ENCODE results near the gene CENPO. TPM values are rescaled to one million over a fixed set of nuclear protein-coding genes. Genes with fewer than 3 reads are reported as not detected.
"Not testable (repeated sequence)": the region's sequence is repeated elsewhere in the genome, so short reads cannot be mapped to it uniquely, and the experiment has no call there.

The CENPO gene
- total and polyA plus RNA-seq, 9 donors = 11.7 to 22.2 (median 17.7) TPM

GRCh38 chr2:24783641-24784040 is 9.6 kb upstream of the CENPO start:
- H3K36me3 ChIP-seq (ENCODE audit: control insufficient read depth, insufficient read depth, low read length) = no peaks in the 10 kb centered on the region
- no peak overlapping the region for H3K4me3 ChIP-seq (ENCODE audit: low read length)
- no CpG with 5 or more reads among the region's 3 CpGs for WGBS (ENCODE audit: insufficient coverage)
- no peak for DNase-seq
- no peak overlapping the region for H3K27ac ChIP-seq (ENCODE audit: low read length)
- H3K27me3 ChIP-seq (ENCODE audit: control insufficient read depth, insufficient read depth, low read length) = no peaks in the 10 kb centered on the region
- H3K9me3 ChIP-seq (replicated peaks; ENCODE audit: control insufficient read depth, low read depth, low read length) = no peaks in the 10 kb centered on the region
- H3K4me1 ChIP-seq (ENCODE audit: control insufficient read depth, insufficient read depth, low read length) = peaks cover 6% of the 10 kb centered on the region

- Histone ChIP-seq H3K27me3 (ENCODE audit: control insufficient read depth, insufficient read depth, low read length) (no peaks in the 10 kb centered on the region), H3K4me1 (ENCODE audit: control insufficient read depth, insufficient read depth, low read length) (peaks cover 6% of the 10 kb centered on the region), H3K9me3 (replicated peaks; ENCODE audit: control insufficient read depth, low read depth, low read length) (no peaks in the 10 kb centered on the region), H3K27ac (ENCODE audit: low read length) (no peak overlapping the region), H3K36me3 (ENCODE audit: control insufficient read depth, insufficient read depth, low read length) (peaks cover 13% of the 10 kb centered on the region), H3K4me3 (ENCODE audit: low read length) (no peak overlapping the region)
- peak; percentile 43 for DNase-seq
- 69% methylated on average over 6 of the region's 6 CpGs for WGBS (ENCODE audit: insufficient coverage)
Observed at GRCh38 chr2:24785671-24786321, 7.4 kb upstream of the CENPO start.

- peaks cover 6% of the 10 kb centered on the region for H3K4me1 ChIP-seq (ENCODE audit: control insufficient read depth, insufficient read depth, low read length)
- H3K27ac ChIP-seq (ENCODE audit: low read length) = no peak overlapping the region
- no peak for DNase-seq
- no peak overlapping the region for H3K4me3 ChIP-seq (ENCODE audit: low read length)
- no peaks in the 10 kb centered on the region for H3K9me3 ChIP-seq (replicated peaks; ENCODE audit: control insufficient read depth, low read depth, low read length)
- peaks cover 13% of the 10 kb centered on the region for H3K36me3 ChIP-seq (ENCODE audit: control insufficient read depth, insufficient read depth, low read length)
- no peaks in the 10 kb centered on the region for H3K27me3 ChIP-seq (ENCODE audit: control insufficient read depth, insufficient read depth, low read length)
- WGBS (ENCODE audit: insufficient coverage) = 64% methylated on average over 2 of the region's 2 CpGs
Observed at GRCh38 chr2:24787532-24787931, 5.7 kb upstream of the CENPO start.

- 13% methylated on average over 3 of the region's 3 CpGs for WGBS (ENCODE audit: insufficient coverage)
- DNase-seq = peak; percentile 56
- no peaks in the 10 kb centered on the region for H3K9me3 ChIP-seq (replicated peaks; ENCODE audit: control insufficient read depth, low read depth, low read length)
- H3K36me3 ChIP-seq (ENCODE audit: control insufficient read depth, insufficient read depth, low read length) = peaks cover 13% of the 10 kb centered on the region
- no peak overlapping the region for H3K27ac ChIP-seq (ENCODE audit: low read length)
- H3K27me3 ChIP-seq (ENCODE audit: control insufficient read depth, insufficient read depth, low read length) = no peaks in the 10 kb centered on the region
- no peak overlapping the region for H3K4me3 ChIP-seq (ENCODE audit: low read length)
- peaks cover 9% of the 10 kb centered on the region for H3K4me1 ChIP-seq (ENCODE audit: control insufficient read depth, insufficient read depth, low read length)
Observed at GRCh38 chr2:24788816-24789215, 4.4 kb upstream of the CENPO start.

GRCh38 chr2:24791452-24791851 is 1.8 kb upstream of the CENPO start:
- no peak for DNase-seq
- H3K4me1 ChIP-seq (ENCODE audit: control insufficient read depth, insufficient read depth, low read length) = peaks cover 6% of the 10 kb centered on the region
- H3K27ac ChIP-seq (ENCODE audit: low read length) = no peak overlapping the region
- whole genome bisulfite sequencing (ENCODE audit: insufficient coverage) = 79% methylated on average over 2 of the region's 5 CpGs
- H3K36me3 ChIP-seq (ENCODE audit: control insufficient read depth, insufficient read depth, low read length) = peaks cover 16% of the 10 kb centered on the region
- no peak overlapping the region for H3K4me3 ChIP-seq (ENCODE audit: low read length)
- H3K27me3 ChIP-seq (ENCODE audit: control insufficient read depth, insufficient read depth, low read length) = no peaks in the 10 kb centered on the region
- no peaks in the 10 kb centered on the region for H3K9me3 ChIP-seq (replicated peaks; ENCODE audit: control insufficient read depth, low read depth, low read length)

GRCh38 chr2:24792542-24792873 is 717 bp upstream of the CENPO start:
- Histone ChIP-seq H3K9me3 (replicated peaks; ENCODE audit: control insufficient read depth, low read depth, low read length) (no peaks in the 10 kb centered on the region), H3K36me3 (ENCODE audit: control insufficient read depth, insufficient read depth, low read length) (peaks cover 18% of the 10 kb centered on the region), H3K27me3 (ENCODE audit: control insufficient read depth, insufficient read depth, low read length) (no peaks in the 10 kb centered on the region), H3K4me1 (ENCODE audit: control insufficient read depth, insufficient read depth, low read length) (peaks cover 6% of the 10 kb centered on the region), H3K4me3 (ENCODE audit: low read length) (peak overlapping the region; percentile 91), H3K27ac (ENCODE audit: low read length) (peak overlapping the region; percentile 98)
- DNase-seq = no peak
- WGBS (ENCODE audit: insufficient coverage) = 0% methylated on average over 3 of the region's 6 CpGs

GRCh38 chr2:24793761-24794435 is 673 bp downstream of the CENPO start:
- Histone ChIP-seq H3K27me3 (ENCODE audit: control insufficient read depth, insufficient read depth, low read length) (no peaks in the 10 kb centered on the region), H3K4me1 (ENCODE audit: control insufficient read depth, insufficient read depth, low read length) (peaks cover 6% of the 10 kb centered on the region), H3K36me3 (ENCODE audit: control insufficient read depth, insufficient read depth, low read length) (peaks cover 19% of the 10 kb centered on the region), H3K27ac (ENCODE audit: low read length) (peak overlapping the region; percentile 98), H3K9me3 (replicated peaks; ENCODE audit: control insufficient read depth, low read depth, low read length) (no peaks in the 10 kb centered on the region), H3K4me3 (ENCODE audit: low read length) (peak overlapping the region; percentile 91)
- 3% methylated on average over 13 of the region's 14 CpGs for WGBS (ENCODE audit: insufficient coverage)
- peak; percentile 54 for DNase-seq

- H3K36me3 ChIP-seq (ENCODE audit: control insufficient read depth, insufficient read depth, low read length) = peaks cover 16% of the 10 kb centered on the region
- no peak overlapping the region for H3K27ac ChIP-seq (ENCODE audit: low read length)
- no peaks in the 10 kb centered on the region for H3K27me3 ChIP-seq (ENCODE audit: control insufficient read depth, insufficient read depth, low read length)
- H3K9me3 ChIP-seq (replicated peaks; ENCODE audit: control insufficient read depth, low read depth, low read length) = no peaks in the 10 kb centered on the region
- no peak for DNase-seq
- 100% methylated on average over 1 of the region's 2 CpGs for WGBS (ENCODE audit: insufficient coverage)
- H3K4me1 ChIP-seq (ENCODE audit: control insufficient read depth, insufficient read depth, low read length) = peaks cover 6% of the 10 kb centered on the region
- H3K4me3 ChIP-seq (ENCODE audit: low read length) = no peak overlapping the region
Observed at GRCh38 chr2:24797644-24798043, 4.4 kb downstream of the CENPO start.

- not testable (repeated sequence) for DNase-seq
Observed at GRCh38 chr2:24800487-24800886, 7.3 kb downstream of the CENPO start.

GRCh38 chr2:24805811-24806660 is 12.8 kb downstream of the CENPO start:
- H3K4me1 ChIP-seq (ENCODE audit: control insufficient read depth, insufficient read depth, low read length); H3K27ac ChIP-seq (ENCODE audit: low read length); H3K36me3 ChIP-seq (ENCODE audit: control insufficient read depth, insufficient read depth, low read length); H3K27me3 ChIP-seq (ENCODE audit: control insufficient read depth, insufficient read depth, low read length); H3K4me3 ChIP-seq (ENCODE audit: low read length); H3K9me3 ChIP-seq (replicated peaks; ENCODE audit: control insufficient read depth, low read depth, low read length); DNase-seq: not testable (repeated sequence)
- 98% methylated on average over 19 of the region's 25 CpGs for WGBS (ENCODE audit: insufficient coverage)

More at GRCh38 chr2:24800487-24800886, 7.3 kb downstream of the CENPO start:
- H3K4me3 ChIP-seq (ENCODE audit: low read length); H3K27me3 ChIP-seq (ENCODE audit: control insufficient read depth, insufficient read depth, low read length); H3K27ac ChIP-seq (ENCODE audit: low read length); H3K9me3 ChIP-seq (replicated peaks; ENCODE audit: control insufficient read depth, low read depth, low read length); H3K4me1 ChIP-seq (ENCODE audit: control insufficient read depth, insufficient read depth, low read length): not testable (repeated sequence)
- WGBS (ENCODE audit: insufficient coverage) = no CpG with 5 or more reads among the region's 5 CpGs
- H3K36me3 ChIP-seq (ENCODE audit: control insufficient read depth, insufficient read depth, low read length) = peaks cover 14% of the 10 kb centered on the region

Measured in muscle of leg (tissue), 11 donors.